Common myeloid progenitor, CD34-positive (primary cell): ENCODE data around the gene ITSN2.

Experiments
- CTCF ChIA-PET: fragments of 350-600 bp; sonication (Branson Sonifier 250); formaldehyde crosslinking; loops from one replicate; lab custom pipeline; 2021; ENCODE audit warnings: antibody characterized with exemption; lab: Charles Lee
- POLR2A ChIA-PET: fragments of 350-600 bp; sonication (Branson Sonifier 250); formaldehyde crosslinking; loops from one replicate; lab custom pipeline; 2021; ENCODE audit warnings: antibody characterized with exemption; lab: Charles Lee
- DNase-seq, 3 donors: peaks; one replicate each; pipeline versions ENCODE4 v3.0.0 to v3.0.0-alpha.2; 2013
- H3K27ac ChIP-seq, 2 experiments: 1 replicate in 1 of 2; 2 replicates in 1 of 2; pipeline ENCODE4 v1.7.0; 2013; ENCODE audit warnings: inconsistent platforms in 2 of 2, low read length in 2 of 2, mild to moderate bottlenecking in 2 of 2, low read depth in 1 of 2, moderate library complexity in 1 of 2; ENCODE audit not compliant: severe bottlenecking in 2 of 2, insufficient read depth in 1 of 2, poor library complexity in 1 of 2
- H3K27me3 ChIP-seq, 5 experiments: replicated peaks in 2 of 5; 1 replicate in 3 of 5; 2 replicates in 2 of 5; pipeline versions ENCODE4 v1.6.1 to v1.7.0; 2013; ENCODE audit warnings: low read length in 4 of 5, mild to moderate bottlenecking in 2 of 5, moderate library complexity in 2 of 5, inconsistent platforms in 1 of 5; ENCODE audit not compliant: insufficient read depth in 5 of 5, control insufficient read depth in 4 of 5
- H3K36me3 ChIP-seq, 4 experiments: 1 replicate in 2 of 4; 2 replicates in 2 of 4; pipeline versions ENCODE4 v1.6.1 to v1.7.0; 2013; ENCODE audit warnings: low read length in 3 of 4, control low read depth in 1 of 4, mild to moderate bottlenecking in 1 of 4; ENCODE audit not compliant: control insufficient read depth in 4 of 4, insufficient read depth in 4 of 4
- H3K4me1 ChIP-seq, 4 experiments: 1 replicate in 3 of 4; 2 replicates in 1 of 4; pipeline versions ENCODE4 v1.6.1 to v1.7.1; 2013; ENCODE audit warnings: low read length in 3 of 4, mild to moderate bottlenecking in 3 of 4, control low read depth in 1 of 4, inconsistent platforms in 1 of 4, moderate library complexity in 1 of 4; ENCODE audit not compliant: control insufficient read depth in 4 of 4, insufficient read depth in 4 of 4; ENCODE audit errors: control extremely low read depth in 1 of 4
- H3K4me3 ChIP-seq, 7 experiments: 1 replicate in 4 of 7; 2 replicates in 3 of 7; pipeline versions ENCODE4 v1.5.1 to v1.7.0; 2013; ENCODE audit warnings: mild to moderate bottlenecking in 7 of 7, low read length in 6 of 7, moderate library complexity in 6 of 7, inconsistent platforms in 2 of 7, low read depth in 2 of 7, control low read depth in 1 of 7; ENCODE audit not compliant: insufficient read depth in 4 of 7, control insufficient read depth in 1 of 7; ENCODE audit errors: extremely low read depth in 1 of 7
- H3K9me3 ChIP-seq, 5 experiments: 1 replicate in 4 of 5; 2 replicates in 1 of 5; pipeline versions ENCODE4 v1.6.1 to v1.7.1; 2013; ENCODE audit warnings: low read length in 4 of 5, mild to moderate bottlenecking in 2 of 5, inconsistent platforms in 1 of 5, low read depth in 1 of 5, moderate library complexity in 1 of 5; ENCODE audit not compliant: control insufficient read depth in 4 of 5, insufficient read depth in 2 of 5; ENCODE audit errors: control extremely low read depth in 1 of 5
- WGBS: methylation state at CpG from one replicate; pipeline ENCODE4 v1.1.5; 2013; ENCODE audit not compliant: insufficient coverage; 5-methylcytosine and 5-hydroxymethylcytosine counted together

ITSN2 gene

GRCh38 chr2:24350826-24351626 lies 9.3 kb downstream of the ITSN2 start:
- peaks cover 14 to 50% (median 30%) of the 10 kb centered on the region in 4 experiments for H3K4me1 ChIP-seq
- no peaks in the 10 kb centered on the region for H3K9me3 ChIP-seq
- 98% methylated on average over 5 of the region's 7 CpGs for WGBS
- CTCF ChIA-PET: interaction anchor here (0.7 to 1.6 kb wide), 5 partner anchors 10 to 21 kb away, joined by 3 to 6 read pairs (median 4); partner anchors contain the start of gene ITSN2
- peak overlapping the region in 1 of 2 experiments; percentile 9 for H3K27ac ChIP-seq
- DNase-seq: peak in 1 of 3 donors; percentile 41
- POLR2A ChIA-PET: interaction anchor here (1.3 kb wide), 1 partner anchor 9 kb away, joined by 6 read pairs; the partner anchor contains the start of gene ITSN2
- H3K4me3 ChIP-seq: peak overlapping the region in 2 of 7 experiments; percentile 6 to 35
- H3K36me3 ChIP-seq: no peaks in the 10 kb centered on the region
- no peaks in the 10 kb centered on the region for H3K27me3 ChIP-seq

- H3K9me3 ChIP-seq: no peaks in the 10 kb centered on the region
- H3K4me3 ChIP-seq: no peak overlapping the region
- H3K27me3 ChIP-seq: no peaks in the 10 kb centered on the region
- POLR2A ChIA-PET: no interaction called here
- H3K4me1 ChIP-seq: peaks cover 4 to 34% (median 18%) of the 10 kb centered on the region in 4 experiments
- no peak overlapping the region for H3K27ac ChIP-seq
- DNase-seq: no peak
- CTCF ChIA-PET: interaction anchor here (0.6 to 1.5 kb wide), 5 partner anchors 8 to 19 kb away, joined by 3 to 4 read pairs (median 3); partner anchors contain the start of gene ITSN2
- H3K36me3 ChIP-seq: no peaks in the 10 kb centered on the region
Measured at GRCh38 chr2:24349097-24349496, 11.2 kb downstream of the ITSN2 start.

DNA sequence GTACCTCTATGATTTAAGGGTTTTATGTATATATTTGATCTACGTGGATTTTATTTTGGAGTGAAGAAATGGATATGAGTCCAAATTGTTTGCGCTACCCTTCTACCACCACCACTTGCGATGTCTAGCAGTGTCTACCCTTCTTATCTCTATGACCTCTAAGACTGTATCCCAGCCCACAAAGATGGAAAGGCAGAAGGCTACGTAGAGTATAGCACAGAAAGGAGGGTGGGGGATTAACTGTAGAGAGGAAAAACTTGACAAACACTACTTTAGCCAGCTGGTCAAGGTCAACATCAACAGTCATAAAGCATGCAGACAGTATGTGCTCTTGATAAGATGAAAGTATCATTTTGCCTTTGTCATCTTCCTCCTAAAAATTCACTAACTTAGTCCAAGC lies 14.4 kb downstream of the ITSN2 start:
- CTCF ChIA-PET: no interaction called here
- POLR2A ChIA-PET: no interaction called here
- H3K36me3 ChIP-seq: peaks cover 0 to 4% (median 0%) of the 10 kb centered on the region in 4 experiments
- DNase-seq: no peak
- H3K27ac ChIP-seq: no peak overlapping the region
- H3K9me3 ChIP-seq: no peaks in the 10 kb centered on the region
- WGBS: no CpG with 5 or more reads among the region's 4 CpGs
- H3K4me1 ChIP-seq: peaks cover 6 to 25% (median 12%) of the 10 kb centered on the region in 4 experiments
- no peaks in the 10 kb centered on the region for H3K27me3 ChIP-seq
- no peak overlapping the region for H3K4me3 ChIP-seq

DNA sequence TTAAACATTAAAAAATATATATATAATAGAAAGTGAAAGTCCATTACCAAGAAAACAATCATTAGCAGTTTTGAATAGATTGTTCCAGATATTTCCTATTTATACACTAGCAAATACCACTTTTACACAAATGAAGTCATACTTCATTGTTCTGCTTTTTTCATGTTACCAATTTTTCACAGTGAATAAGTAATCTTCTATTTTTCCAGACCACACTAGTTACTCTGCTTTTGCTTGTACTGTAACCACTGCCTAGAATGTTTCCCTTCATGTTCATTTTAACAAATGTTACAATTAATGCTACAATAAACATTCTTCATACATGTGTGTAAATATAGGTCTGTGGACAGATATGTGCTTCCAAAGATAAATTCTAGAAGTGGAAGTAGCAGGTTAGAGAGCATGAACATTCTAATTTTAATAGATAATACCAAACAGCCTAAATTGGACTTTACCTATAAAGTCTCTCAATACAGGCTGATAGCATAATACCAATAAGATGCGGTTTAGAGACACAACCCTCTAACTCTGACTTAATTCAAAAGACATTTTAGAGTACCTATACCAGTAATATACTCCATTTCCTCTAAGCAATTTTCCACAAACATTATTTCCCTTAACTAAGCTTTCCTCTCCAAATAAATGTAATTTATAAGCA lies 17.0 kb downstream of the ITSN2 start:
- Histone ChIP-seq H3K9me3 (no peaks in the 10 kb centered on the region), H3K27ac (peak overlapping the region in 1 of 2 experiments; percentile 50)
- 100% methylated on average over 1 of the region's 1 CpG for WGBS

DNA sequence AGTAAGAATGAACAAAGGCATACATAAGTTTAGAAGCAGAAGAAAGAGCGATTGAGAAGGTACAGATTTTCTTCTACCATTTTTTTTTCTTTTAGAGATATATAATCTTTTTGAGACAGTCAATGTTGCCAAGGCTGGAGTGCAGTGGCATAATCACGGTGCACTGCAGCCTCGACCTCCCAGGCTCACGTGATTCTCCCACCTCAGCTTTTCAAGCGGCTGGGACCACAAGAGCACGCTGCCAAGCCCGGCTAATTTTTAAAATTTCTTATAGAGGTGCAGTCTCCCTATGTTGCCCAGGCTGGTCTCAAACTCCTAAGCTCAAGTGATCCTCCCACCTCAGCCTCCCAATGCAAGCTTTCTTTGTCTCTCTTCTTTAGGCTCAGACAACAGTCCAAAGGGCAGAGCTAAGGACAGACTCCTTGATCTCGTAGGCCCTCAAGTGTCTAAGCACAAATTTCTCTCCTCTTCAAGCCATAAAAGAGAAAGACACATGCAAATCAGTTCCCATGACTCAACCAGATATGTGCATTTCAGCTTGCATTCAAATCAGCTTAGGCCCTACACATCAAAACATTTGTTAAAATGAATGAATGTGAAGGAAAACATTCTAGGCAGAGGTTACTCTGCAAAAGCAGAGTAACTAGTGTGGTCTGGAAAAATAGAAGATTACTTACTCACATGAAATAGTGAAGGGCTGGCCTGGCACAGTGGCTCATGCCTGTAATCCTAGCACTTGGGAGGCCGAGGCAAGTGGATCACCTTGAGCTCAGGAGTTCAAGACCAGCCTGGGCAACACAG lies 18.0 kb downstream of the ITSN2 start:
- Histone ChIP-seq H3K4me1 (peaks cover 9 to 37% (median 25%) of the 10 kb centered on the region in 4 experiments), H3K4me3 (no peak overlapping the region), H3K27ac (no peak overlapping the region), H3K9me3 (no peaks in the 10 kb centered on the region), H3K36me3 (peaks cover 0 to 4% (median 1%) of the 10 kb centered on the region in 4 experiments), H3K27me3 (no peaks in the 10 kb centered on the region)
- CTCF ChIA-PET: interaction anchor here (1.0 to 1.1 kb wide), 2 partner anchors 12 to 17 kb away, joined by 4 to 5 read pairs; no protein-coding TSS in a partner anchor
- DNase-seq: no peak
- POLR2A ChIA-PET: interaction anchor here (0.6 kb wide), 1 partner anchor 203 kb away, joined by 5 read pairs; no protein-coding TSS in a partner anchor
- 98% methylated on average over 6 of the region's 9 CpGs for WGBS

More for the DNA sequence above, 17.0 kb downstream of the ITSN2 start:
- DNase-seq: peak in 1 of 3 donors; percentile 60
- CTCF ChIA-PET: no interaction called here
- POLR2A ChIA-PET: no interaction called here
- H3K36me3 ChIP-seq: peaks cover 0 to 4% (median 1%) of the 10 kb centered on the region in 4 experiments
- peak overlapping the region in 1 of 7 experiments; percentile 17 for H3K4me3 ChIP-seq
- H3K4me1 ChIP-seq: peaks cover 9 to 29% (median 17%) of the 10 kb centered on the region in 4 experiments
- no peaks in the 10 kb centered on the region for H3K27me3 ChIP-seq

GRCh38 chr2:24339856-24340262 lies 20.5 kb downstream of the ITSN2 start:
- peaks cover 0 to 4% (median 1%) of the 10 kb centered on the region in 4 experiments for H3K36me3 ChIP-seq
- no peaks in the 10 kb centered on the region for H3K27me3 ChIP-seq
- no peaks in the 10 kb centered on the region for H3K9me3 ChIP-seq
- CTCF ChIA-PET: interaction anchor here (0.7 to 1.3 kb wide), 4 partner anchors 11 to 33 kb away, joined by 3 to 6 read pairs (median 4); no protein-coding TSS in a partner anchor
- POLR2A ChIA-PET: no interaction called here
- DNase-seq: no peak
- no peak overlapping the region for H3K27ac ChIP-seq
- peaks cover 9 to 46% (median 30%) of the 10 kb centered on the region in 4 experiments for H3K4me1 ChIP-seq
- no peak overlapping the region for H3K4me3 ChIP-seq
- WGBS: 100% methylated on average over 3 of the region's 6 CpGs
